SU-DHL-6 (cell line): ENCODE measurements around the gene PTER.

Source experiments
- H2AFZ ChIP-seq: fragments of 200-600 bp; sonication (generic); 2 replicates; pipeline ENCODE4 v1.6.1; 2014; ENCODE audit warnings: low read depth, mild to moderate bottlenecking, moderate library complexity, mixed read lengths, antibody characterized with exemption, low read length; ENCODE audit not compliant: severe bottlenecking
- H3F3A ChIP-seq: fragments of 200-600 bp; shearing (Covaris generic); 2 replicates; pipeline ENCODE4 v1.6.0; 2016; ENCODE audit warnings: antibody characterized with exemption, mild to moderate bottlenecking; ENCODE audit not compliant: insufficient read depth
- H3K27ac ChIP-seq: fragments of 200-600 bp; sonication (generic); 2 replicates; pipeline ENCODE4 v1.5.1; 2016; ENCODE audit warnings: low read depth, mild to moderate bottlenecking, low read length, moderate library complexity, mixed read lengths
- H3K27me3 ChIP-seq: fragments of 200-600 bp; sonication (generic), shearing (Covaris generic); 2 replicates; pipeline ENCODE4 v1.6.0; 2014; ENCODE audit warnings: mild to moderate bottlenecking, low read length
- H3K36me3 ChIP-seq: fragments of 200-600 bp; sonication (generic); 2 replicates; pipeline ENCODE4 v1.6.1; 2014; ENCODE audit warnings: mild to moderate bottlenecking, low read length, mixed read lengths
- H3K4me2 ChIP-seq: fragments of 300-600, 200-600 bp; shearing (Covaris generic), sonication (generic); 2 replicates; pipeline ENCODE4 v1.6.0; 2014; ENCODE audit warnings: low read length, low read depth, mild to moderate bottlenecking; ENCODE audit not compliant: poor library complexity, severe bottlenecking
- H3K4me3 ChIP-seq: fragments of 200-600 bp; sonication (generic); 2 replicates; pipeline ENCODE4 v1.5.1; 2014; ENCODE audit warnings: antibody characterized with exemption, low read length, mild to moderate bottlenecking, mixed read lengths; ENCODE audit not compliant: insufficient read depth, poor library complexity, severe bottlenecking
- H3K79me2 ChIP-seq: fragments of 200-600 bp; sonication (generic); 2 replicates; pipeline ENCODE4 v1.6.1; 2014; ENCODE audit warnings: mild to moderate bottlenecking, low read length, moderate library complexity; ENCODE audit not compliant: insufficient read depth
- H3K9ac ChIP-seq: fragments of 200-600 bp; sonication (generic); 2 replicates; pipeline ENCODE4 v1.7.0; 2014; ENCODE audit warnings: mild to moderate bottlenecking, low read length
- H3K9me2 ChIP-seq: fragments of 200-600 bp; sonication (generic); replicated peaks from 2 replicates; pipeline ENCODE4 v1.6.1; 2014; ENCODE audit warnings: low read length; ENCODE audit not compliant: insufficient read depth
- H3K9me3 ChIP-seq: fragments of 200-600 bp; sonication (generic); 2 replicates; pipeline ENCODE4 v1.6.1; 2014; ENCODE audit warnings: low read length, mixed read lengths; ENCODE audit not compliant: insufficient read depth
- H4K20me1 ChIP-seq: fragments of 200-600 bp; sonication (generic); 2 replicates; pipeline ENCODE4 v1.6.1; 2014; ENCODE audit warnings: low read depth, mild to moderate bottlenecking, antibody characterized with exemption, low read length, moderate library complexity, mixed read lengths
- CTCF ChIP-seq: fragments of 200-600 bp; sonication (generic); IDR thresholded peaks from one replicate; pipeline ENCODE4 v1.5.1; 2017; ENCODE audit warnings: antibody characterized with exemption, mild to moderate bottlenecking, low read length, moderate library complexity; ENCODE audit not compliant: insufficient read depth, poor library complexity, severe bottlenecking
- EZH2phosphoT487 ChIP-seq: fragments of 200-600 bp; sonication (generic), shearing (Covaris generic); conservative IDR thresholded peaks from 2 replicates; pipeline ENCODE4 v1.6.1; 2018; ENCODE audit warnings: mild to moderate bottlenecking, antibody characterized with exemption, low read length, moderate library complexity, mixed read lengths

Gene PTER

GRCh38 chr10:16527452-16527851 lies 90.6 kb downstream of the PTER start:
- no peak overlapping the region for H3K9ac ChIP-seq
- TF ChIP-seq EZH2phosphoT487 (no peak), CTCF (no peak)
- no peaks in the 10 kb centered on the region for H3K27me3 ChIP-seq

DNA sequence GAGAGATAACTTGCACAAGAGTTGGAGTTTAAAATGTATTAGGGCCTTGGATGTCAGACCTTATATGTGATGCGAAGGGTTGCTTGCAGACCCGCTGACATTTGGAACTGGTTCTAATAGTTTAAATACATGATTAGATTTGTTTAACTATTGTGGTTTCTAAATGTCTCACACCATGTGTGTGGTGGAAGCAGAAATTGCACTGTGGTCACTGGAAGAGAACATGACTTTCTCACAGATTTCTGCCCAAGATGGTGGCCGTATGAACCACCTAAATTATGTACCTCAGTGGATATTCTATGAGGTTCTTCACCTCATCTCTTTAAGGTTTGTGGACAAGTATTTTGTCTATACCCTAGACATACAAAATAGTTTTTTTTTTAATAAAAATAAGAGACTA lies 93.0 kb downstream of the PTER start:
- Histone ChIP-seq H3K9ac (no peak overlapping the region), H3K36me3 (no peaks in the 10 kb centered on the region), H2AFZ (no peak overlapping the region), H3F3A (no peaks in the 10 kb centered on the region), H3K79me2 (no peaks in the 10 kb centered on the region), H3K27ac (no peak overlapping the region), H3K4me3 (no peak overlapping the region), H3K27me3 (no peaks in the 10 kb centered on the region), H3K4me2 (no peak overlapping the region), H3K9me3 (no peaks in the 10 kb centered on the region), H3K9me2 (no peaks in the 10 kb centered on the region), H4K20me1 (no peaks in the 10 kb centered on the region)
- TF ChIP-seq EZH2phosphoT487: no peak
- no peak for TF ChIP-seq CTCF

More at GRCh38 chr10:16527452-16527851, 90.6 kb downstream of the PTER start:
- no peak overlapping the region for H3K4me2 ChIP-seq
- 0 out of 2 replicates have a peak, but pooled peaks cover 3% of the 10 kb centered on the region for H3F3A ChIP-seq
- H3K4me3 ChIP-seq: no peak overlapping the region
- no peaks in the 10 kb centered on the region for H3K36me3 ChIP-seq
- H3K9me2 ChIP-seq: no peaks in the 10 kb centered on the region
- H3K9me3 ChIP-seq: no peaks in the 10 kb centered on the region
- H3K27ac ChIP-seq: no peak overlapping the region
- H3K79me2 ChIP-seq: no peaks in the 10 kb centered on the region
- H4K20me1 ChIP-seq: no peaks in the 10 kb centered on the region
- H2AFZ ChIP-seq: no peak overlapping the region

GRCh38 chr10:16536155-16536554 lies 99.3 kb downstream of the PTER start:
- Histone ChIP-seq H3K9ac (no peak overlapping the region), H3K79me2 (no peaks in the 10 kb centered on the region)
- TF ChIP-seq CTCF (no peak), EZH2phosphoT487 (no peak)

More at GRCh38 chr10:16536155-16536554, 99.3 kb downstream of the PTER start:
- Histone ChIP-seq H3K36me3 (no peaks in the 10 kb centered on the region), H3K4me2 (no peak overlapping the region), H3K4me3 (no peak overlapping the region), H3K9me3 (no peaks in the 10 kb centered on the region), H2AFZ (no peak overlapping the region), H3F3A (no peaks in the 10 kb centered on the region), H3K27me3 (no peaks in the 10 kb centered on the region), H3K27ac (no peak overlapping the region), H3K9me2 (no peaks in the 10 kb centered on the region), H4K20me1 (no peaks in the 10 kb centered on the region)
